GM23248 (cell line): ENCODE data around the gene CUZD1. TPM values are rescaled to one million over a fixed set of nuclear protein-coding genes. Genes with fewer than 3 reads are reported as not detected.
A peak's percentile ranks its signal among the peaks of the same experiment; 100 is the strongest.
"Not testable (repeated sequence)": the region's sequence is repeated elsewhere in the genome, so short reads cannot be mapped to it uniquely, and the experiment has no call there.

Experiments
- DNase-seq: peaks from one replicate; pipeline ENCODE4 v3.0.0-alpha.2; 2015
- H2AFZ ChIP-seq: fragments of 200-600 bp; sonication (generic); 2 replicates; pipeline ENCODE4 v1.6.1; 2016; ENCODE audit warnings: antibody characterized with exemption
- H3F3A ChIP-seq: fragments of 200-600 bp; sonication (generic); 2 replicates; pipeline ENCODE4 v1.6.1; 2016; ENCODE audit warnings: mild to moderate bottlenecking, antibody characterized with exemption, mixed run types; ENCODE audit not compliant: insufficient read depth
- H3K27ac ChIP-seq: fragments of 200-600 bp; sonication (generic); 2 replicates; pipeline ENCODE4 v1.5.1; 2016; ENCODE audit warnings: mild to moderate bottlenecking
- H3K27me3 ChIP-seq: fragments of 200-600 bp; sonication (generic); replicated peaks from 2 replicates; pipeline ENCODE4 v1.6.1; 2016; ENCODE audit warnings: mild to moderate bottlenecking; ENCODE audit not compliant: insufficient read depth
- H3K36me3 ChIP-seq: fragments of 200-600 bp; sonication (generic); 2 replicates; pipeline ENCODE4 v1.6.1; 2016; ENCODE audit warnings: low read depth, mild to moderate bottlenecking
- H3K4me1 ChIP-seq: fragments of 200-600 bp; sonication (generic); 2 replicates; pipeline ENCODE4 v1.6.1; 2016; ENCODE audit warnings: mild to moderate bottlenecking; ENCODE audit not compliant: insufficient read depth
- H3K4me2 ChIP-seq: fragments of 200-600 bp; sonication (generic); one replicate; pipeline ENCODE4 v1.6.1; 2016; ENCODE audit warnings: mild to moderate bottlenecking; ENCODE audit not compliant: unreplicated experiment
- H3K4me3 ChIP-seq: fragments of 200-600 bp; sonication (generic); 2 replicates; pipeline ENCODE4 v1.5.1; 2016; ENCODE audit warnings: mild to moderate bottlenecking
- H3K79me2 ChIP-seq: fragments of 200-600 bp; sonication (generic); 2 replicates; pipeline ENCODE4 v1.6.1; 2016; ENCODE audit warnings: mild to moderate bottlenecking; ENCODE audit not compliant: insufficient read depth
- H3K9ac ChIP-seq: fragments of 200-600 bp; sonication (generic); 2 replicates; pipeline ENCODE4 v1.6.1; 2016; ENCODE audit warnings: mild to moderate bottlenecking
- H3K9me2 ChIP-seq: fragments of 200-600 bp; sonication (generic); 2 replicates; pipeline ENCODE4 v1.6.1; 2016; ENCODE audit warnings: mixed run types, mild to moderate bottlenecking, moderate library complexity; ENCODE audit not compliant: insufficient read depth
- H3K9me3 ChIP-seq: fragments of 200-600 bp; sonication (generic); one replicate; pipeline ENCODE4 v1.6.1; 2017; ENCODE audit warnings: low read depth
- H4K20me1 ChIP-seq: fragments of 200-600 bp; sonication (generic); 2 replicates; pipeline ENCODE4 v1.6.0; 2016; ENCODE audit not compliant: insufficient read depth
- EZH2 ChIP-seq: fragments of 200-600 bp; sonication (generic); IDR thresholded peaks from 2 replicates; pipeline ENCODE4 v1.6.1; 2018; ENCODE audit warnings: antibody characterized with exemption, mild to moderate bottlenecking; ENCODE audit not compliant: insufficient read depth, poor library complexity, severe bottlenecking
- EZH2phosphoT487 ChIP-seq: fragments of 200-600 bp; sonication (generic); IDR thresholded peaks from 2 replicates; pipeline ENCODE4 v1.6.1; 2018; ENCODE audit warnings: antibody characterized with exemption, moderate library complexity, mild to moderate bottlenecking, low read depth; ENCODE audit not compliant: insufficient read depth
- WGBS, 2 experiments: methylation state at CpG; one replicate each; pipeline ENCODE4 v1.1.6; 2015 to 2017; ENCODE audit warnings: low lambda C conversion rate in 2 of 2, low coverage in 1 of 2; ENCODE audit errors: missing lambda C conversion rate in 2 of 2; 5-methylcytosine and 5-hydroxymethylcytosine counted together
- in situ Hi-C: fragments of 300-500 bp; cut with MboI; formaldehyde crosslinking; loops from 2 replicates; pipeline ENCODE4 v1.15.0; 2020
- polyA plus RNA-seq: library from polyadenylated mRNA; unstranded; fragments of >200 nt; fragmentation: Nextera tagmentation; extraction: Ambion mirVana; gene quantifications from 2 replicates; pipeline ENCODE4 v1.2.1, GENCODE V29; 2016
- total RNA-seq: library from RNA; depleted of rRNA; stranded (reverse); fragments of >200 nt; shearing (Covaris generic); gene quantifications from 2 replicates; pipeline ENCODE4 v1.2.3, GENCODE V29; 2014

CUZD1 gene
- total and polyA plus RNA-seq, 2 experiments from 2014 or later, result 0.11 to 0.31 TPM

- no peak overlapping the region for H3K9ac ChIP-seq
- no peaks in the 10 kb centered on the region for H4K20me1 ChIP-seq
- no peak overlapping the region for H2AFZ ChIP-seq
- peaks cover 63% of the 10 kb centered on the region for H3K79me2 ChIP-seq
- no peaks in the 10 kb centered on the region for H3K9me3 ChIP-seq
- TF ChIP-seq EZH2phosphoT487 (no peak), EZH2 (no peak)
- in situ Hi-C loops, result no loop called here
- H3K27me3 ChIP-seq, result no peaks in the 10 kb centered on the region
- no peak overlapping the region for H3K27ac ChIP-seq
- H3K36me3 ChIP-seq, result no peaks in the 10 kb centered on the region
- H3K4me3 ChIP-seq, result no peak overlapping the region
- H3K9me2 ChIP-seq, result no peaks in the 10 kb centered on the region
- no peak for DNase-seq
- 45 to 50% methylated on average over 6 of the region's 6 CpGs for whole genome bisulfite sequencing, 2 experiments
- no peaks in the 10 kb centered on the region; the same call in 1 of the 2 replicates for H3K4me1 ChIP-seq
- no peaks in the 10 kb centered on the region for H3F3A ChIP-seq
- H3K4me2 ChIP-seq, result no peak overlapping the region
Observed at GRCh38 chr10:122875843-122876466, 30.3 kb upstream of the CUZD1 start.

GRCh38 chr10:122871947-122872346 lies 26.3 kb upstream of the CUZD1 start:
- H3K79me2 ChIP-seq, result peaks cover 62% of the 10 kb centered on the region

GRCh38 chr10:122868768-122869167 lies 23.1 kb upstream of the CUZD1 start:
- DNase-seq, H3K4me3 ChIP-seq, H3K36me3 ChIP-seq, H2AFZ ChIP-seq, H3F3A ChIP-seq, H3K9ac ChIP-seq, H3K9me2 ChIP-seq, H3K27ac ChIP-seq, H3K27me3 ChIP-seq, H4K20me1 ChIP-seq, H3K9me3 ChIP-seq, H3K4me2 ChIP-seq, in situ Hi-C loops: not testable (repeated sequence)
- Histone ChIP-seq H3K79me2 (peaks cover 61% of the 10 kb centered on the region), H3K4me1 (peaks cover 21% of the 10 kb centered on the region)
- WGBS, 2 experiments, result 96 to 100% methylated on average over 2 of the region's 2 CpGs

More at GRCh38 chr10:122871947-122872346, 26.3 kb upstream of the CUZD1 start:
- H3K36me3 ChIP-seq, H3K4me2 ChIP-seq, H3K9ac ChIP-seq, H3K27ac ChIP-seq, H3K4me3 ChIP-seq, in situ Hi-C loops, H3K9me2 ChIP-seq, H3K27me3 ChIP-seq, H3F3A ChIP-seq, H3K9me3 ChIP-seq, H4K20me1 ChIP-seq, DNase-seq, H2AFZ ChIP-seq, H3K4me1 ChIP-seq: not testable (repeated sequence)
- WGBS, 2 experiments, result 88 to 100% methylated on average over 2 of the region's 2 CpGs

- H3K9me3 ChIP-seq, H3K27me3 ChIP-seq, H2AFZ ChIP-seq, in situ Hi-C loops, H3K4me3 ChIP-seq, H3K4me2 ChIP-seq, H3K9me2 ChIP-seq, H4K20me1 ChIP-seq, H3K9ac ChIP-seq, H3K36me3 ChIP-seq: not testable (repeated sequence)
- peaks cover 69% of the 10 kb centered on the region for H3K79me2 ChIP-seq
- DNase-seq, result peak; percentile 47
- H3F3A ChIP-seq, result peaks cover 12% of the 10 kb centered on the region; the same call in 1 of the 2 replicates
- H3K27ac ChIP-seq, result peak overlapping the region; percentile 52
- WGBS, 2 experiments, result 84 to 87% methylated on average over 3 of the region's 3 CpGs
- peaks cover 39% of the 10 kb centered on the region for H3K4me1 ChIP-seq
Observed at GRCh38 chr10:122866757-122867482, 21.3 kb upstream of the CUZD1 start.

- H3K36me3 ChIP-seq, result no peaks in the 10 kb centered on the region
- H3K27ac ChIP-seq, result peak overlapping the region; percentile 38
- H3K4me2 ChIP-seq, result no peak overlapping the region
- in situ Hi-C loops, result no loop called here
- peaks cover 85% of the 10 kb centered on the region for H3K79me2 ChIP-seq
- H3K4me1 ChIP-seq, result peaks cover 54% of the 10 kb centered on the region
- peak; percentile 73 for DNase-seq
- no peaks in the 10 kb centered on the region for H3K9me2 ChIP-seq
- H4K20me1 ChIP-seq, result no peaks in the 10 kb centered on the region
- peaks cover 14% of the 10 kb centered on the region; the same call in 1 of the 2 replicates for H3F3A ChIP-seq
- H3K9ac ChIP-seq, result no peak overlapping the region
- H2AFZ ChIP-seq, result no peak overlapping the region
- TF ChIP-seq EZH2phosphoT487 (no peak), EZH2 (no peak)
- 95 to 100% methylated on average over 1 of the region's 1 CpG for WGBS, 2 experiments
- no peaks in the 10 kb centered on the region for H3K27me3 ChIP-seq
- H3K9me3 ChIP-seq, result no peaks in the 10 kb centered on the region
- H3K4me3 ChIP-seq, result no peak overlapping the region
Observed at GRCh38 chr10:122864901-122865300, 19.2 kb upstream of the CUZD1 start.
